GM23338 (cell line): ENCODE data around the gene NHS. TPM values are rescaled to one million over a fixed set of nuclear protein-coding genes. Genes with fewer than 3 reads are reported as not detected.

Source experiments
- ATAC-seq: fragments of 200-7000 bp; cut with Tn5 transposase; 3 replicates; pipeline ENCODE4 v1.9.1; 2020
- DNase-seq: peaks from one replicate; pipeline ENCODE4 v3.0.0-alpha.2; 2015; ENCODE audit warnings: low spot score
- H2AFZ ChIP-seq: fragments of 200-600 bp; sonication (generic); 2 replicates; pipeline ENCODE4 v1.8.0; 2016; ENCODE audit warnings: antibody characterized with exemption, mild to moderate bottlenecking, moderate library complexity
- H3F3A ChIP-seq: fragments of 200-600 bp; sonication (generic); replicated peaks from 2 replicates; pipeline ENCODE4 v1.8.0; 2017; ENCODE audit warnings: antibody characterized with exemption, mixed run types, low read depth
- H3K27ac ChIP-seq: fragments of 200-600 bp; sonication (generic); 2 replicates; pipeline ENCODE4 v1.6.1; 2016; ENCODE audit warnings: low read depth
- H3K27me3 ChIP-seq: fragments of 200-600 bp; sonication (generic); 2 replicates; pipeline ENCODE4 v1.8.0; 2016; ENCODE audit warnings: mild to moderate bottlenecking, mixed run types, moderate library complexity; ENCODE audit not compliant: insufficient read depth
- H3K36me3 ChIP-seq: fragments of 200-600 bp; sonication (generic); 2 replicates; pipeline ENCODE4 v1.8.0; 2016; ENCODE audit warnings: mild to moderate bottlenecking; ENCODE audit not compliant: insufficient read depth
- H3K4me1 ChIP-seq: fragments of 200-600 bp; sonication (generic); 2 replicates; pipeline ENCODE4 v1.8.0; 2016; ENCODE audit warnings: mild to moderate bottlenecking, moderate library complexity; ENCODE audit not compliant: insufficient read depth
- H3K4me2 ChIP-seq: fragments of 200-600 bp; sonication (generic); 2 replicates; pipeline ENCODE4 v1.7.1; 2017; ENCODE audit warnings: mixed run types
- H3K4me3 ChIP-seq: fragments of 200-600 bp; sonication (generic); 2 replicates; pipeline ENCODE4 v1.6.1; 2016; ENCODE audit warnings: mixed run types
- H3K79me2 ChIP-seq: fragments of 200-600 bp; sonication (generic); replicated peaks from 2 replicates; pipeline ENCODE4 v1.8.0; 2017; ENCODE audit warnings: mild to moderate bottlenecking; ENCODE audit not compliant: insufficient read depth
- H3K9me2 ChIP-seq: fragments of 200-600 bp; sonication (generic); 2 replicates; pipeline ENCODE4 v1.8.0; 2017; ENCODE audit not compliant: insufficient read depth
- H4K20me1 ChIP-seq: fragments of 200-600 bp; sonication (generic); replicated peaks from 2 replicates; pipeline ENCODE4 v1.8.0; 2017; ENCODE audit warnings: mild to moderate bottlenecking; ENCODE audit not compliant: insufficient read depth
- H3K27ac Mint-ChIP-seq: 2 replicates; pipeline ENCODE4 v1.8.0; 2020; ENCODE audit warnings: inconsistent platforms, mild to moderate bottlenecking, moderate library complexity, mixed read lengths
- H3K27me3 Mint-ChIP-seq: 3 replicates; pipeline ENCODE4 v1.8.0; 2022; ENCODE audit warnings: low read depth, mild to moderate bottlenecking, moderate library complexity, mixed read lengths, inconsistent platforms; ENCODE audit not compliant: insufficient read depth, poor library complexity
- H3K36me3 Mint-ChIP-seq: 3 replicates; pipeline ENCODE4 v1.8.0; 2021; ENCODE audit warnings: low read depth, mild to moderate bottlenecking, inconsistent platforms, moderate library complexity, mixed read lengths
- H3K4me1 Mint-ChIP-seq: 3 replicates; pipeline ENCODE4 v1.8.0; 2020; ENCODE audit warnings: mild to moderate bottlenecking, inconsistent platforms, mixed read lengths
- H3K4me3 Mint-ChIP-seq: 3 replicates; pipeline ENCODE4 v1.8.0; 2021; ENCODE audit warnings: moderate library complexity, mild to moderate bottlenecking, inconsistent platforms, mixed read lengths
- H3K9me3 Mint-ChIP-seq: 3 replicates; pipeline ENCODE4 v1.8.0; 2020; ENCODE audit warnings: moderate library complexity, mild to moderate bottlenecking, inconsistent platforms, mixed read lengths
- CREB1 ChIP-seq: fragments of 250-450 bp; sonication (Bioruptor Pico); IDR thresholded peaks from 2 replicates; pipeline ENCODE4 v1.5.0; 2020; ENCODE audit warnings: low read depth, mild to moderate bottlenecking, moderate library complexity
- ETS1 ChIP-seq: IDR thresholded peaks from 2 replicates; pipeline ENCODE4 v1.6.1; 2016; ENCODE audit warnings: antibody characterized with exemption
- POLR2AphosphoS5 ChIP-seq: IDR thresholded peaks from 2 replicates; pipeline ENCODE4 v1.6.1; 2016; ENCODE audit warnings: antibody characterized with exemption, low read depth
- REST ChIP-seq: IDR thresholded peaks from one replicate; pipeline ENCODE4 v1.6.1; 2018; ENCODE audit warnings: antibody characterized with exemption; ENCODE audit not compliant: unreplicated experiment
- STAT1 ChIP-seq: IDR thresholded peaks from one replicate; pipeline ENCODE4 v1.6.1; 2016; ENCODE audit warnings: antibody characterized with exemption; ENCODE audit not compliant: unreplicated experiment
- ZNF114 ChIP-seq: fragments of 250-450 bp; sonication (Bioruptor Pico); IDR thresholded peaks from 2 replicates; pipeline ENCODE4 v1.5.0; 2020; ENCODE audit warnings: mild to moderate bottlenecking, moderate library complexity
- polyA plus RNA-seq: library from polyadenylated mRNA; unstranded; fragments of >200 nt; fragmentation: Nextera tagmentation; extraction: Ambion mirVana; gene quantifications from 2 replicates; pipeline ENCODE4 v1.2.1, GENCODE V29; 2016
- total RNA-seq: library from RNA; depleted of rRNA; stranded (reverse); fragments of >200 nt; shearing (Covaris generic); gene quantifications from 2 replicates; pipeline ENCODE4 v1.2.3, GENCODE V29; 2014

NHS gene
- total and polyA plus RNA-seq, 2 experiments from 2014 or later, result 1.8 to 8.2 TPM

GRCh38 chrX:17628976-17629375, 254.0 kb downstream of the NHS start:
- no peak for TF ChIP-seq STAT1
- TF ChIP-seq ZNF114 (CRISPR knock-in tag), result no peak
- TF ChIP-seq REST, result no peak
- no peak for TF ChIP-seq ETS1
- no peak overlapping the region for H3K4me2 ChIP-seq
- no peaks in the 10 kb centered on the region for H3K79me2 ChIP-seq
- Mint-ChIP-seq H3K27me3 (no peaks in the 10 kb centered on the region), H3K27ac (no peak overlapping the region), H3K4me3 (no peak overlapping the region), H3K36me3 (no peaks in the 10 kb centered on the region), H3K4me1 (peaks cover 16% of the 10 kb centered on the region), H3K9me3 (no peaks in the 10 kb centered on the region)
- no peaks in the 10 kb centered on the region for H3K36me3 ChIP-seq
- H3K4me1 ChIP-seq, result peaks cover 8% of the 10 kb centered on the region; the same call in 1 of the 2 replicates
- H3K4me3 ChIP-seq, result no peak overlapping the region
- H3K9me2 ChIP-seq, result no peaks in the 10 kb centered on the region
- no peaks in the 10 kb centered on the region for H3K27me3 ChIP-seq
- no peak overlapping the region for H3K27ac ChIP-seq
- ATAC-seq (no peak), DNase-seq (no peak)
- H2AFZ ChIP-seq, result no peak overlapping the region
- no peaks in the 10 kb centered on the region for H4K20me1 ChIP-seq
- H3F3A ChIP-seq, result no peaks in the 10 kb centered on the region

- H3K27ac ChIP-seq, result no peak overlapping the region
- no peaks in the 10 kb centered on the region for H3K9me3 Mint-ChIP-seq
- H3K27me3 Mint-ChIP-seq, result no peaks in the 10 kb centered on the region
- no peaks in the 10 kb centered on the region for H3F3A ChIP-seq
- H3K4me1 Mint-ChIP-seq, result peaks cover 21% of the 10 kb centered on the region
- no peaks in the 10 kb centered on the region for H3K36me3 Mint-ChIP-seq
- H3K27me3 ChIP-seq, result no peaks in the 10 kb centered on the region
- TF ChIP-seq REST (no peak), CREB1 (no peak), POLR2AphosphoS5 (no peak), STAT1 (no peak)
- ATAC-seq (no peak), DNase-seq (no peak)
- peaks cover 8% of the 10 kb centered on the region; the same call in 1 of the 2 replicates for H3K4me1 ChIP-seq
- no peaks in the 10 kb centered on the region for H3K79me2 ChIP-seq
- no peaks in the 10 kb centered on the region for H3K36me3 ChIP-seq
- H3K4me2 ChIP-seq, result no peak overlapping the region
- H3K4me3 Mint-ChIP-seq, result no peak overlapping the region
- no peak overlapping the region for H3K4me3 ChIP-seq
- H3K9me2 ChIP-seq, result no peaks in the 10 kb centered on the region
- no peak overlapping the region for H2AFZ ChIP-seq
- H4K20me1 ChIP-seq, result no peaks in the 10 kb centered on the region
- H3K27ac Mint-ChIP-seq, result no peak overlapping the region
These were observed 254.5 kb downstream of the NHS start for GRCh38 chrX:17629519-17629918.
